ENCODE measurements around the gene MKLN1.

GRCh38 chr7:131456338-131456737, 128.7 kb downstream of the MKLN1 start:
- TF ChIP-seq POLR2AphosphoS5 (IDR thresholded peaks at IDR 0.05; ENCODE audit: low read depth, low read length) (no peak), CTCF (IDR thresholded peaks at IDR 0.05 in 2 of 3, conservative IDR thresholded peaks at IDR 0.05 in 1 of 3; ENCODE audit: borderline replicate concordance in 1 of 3, insufficient read depth in 1 of 3, low read depth in 2 of 3, low read length in 2 of 3) (no peak)

Measured in HCT116 (cell line).